Ascending aorta (tissue), 2 donors: ENCODE measurements around the gene CSNK2A2. TPM values are rescaled to one million over a fixed set of nuclear protein-coding genes. Genes with fewer than 3 reads are reported as not detected.

Source experiments
- DNase-seq, 2 donors: peaks; one replicate each; pipeline ENCODE4 v3.0.0-alpha.2; 2019; ENCODE audit warnings: low spot score in 2 of 2
- H3K27ac ChIP-seq, 2 donors: fragments of 200-600 bp; sonication (generic); one replicate each; pipeline ENCODE4 v1.5.1; 2016 to 2017; ENCODE audit warnings: mild to moderate bottlenecking in 1 of 2
- H3K27me3 ChIP-seq: fragments of 200-600 bp; sonication (generic); one replicate; pipeline ENCODE4 v1.5.1; 2017
- H3K36me3 ChIP-seq, 2 donors: fragments of 200-600 bp; sonication (generic); one replicate each; pipeline ENCODE4 v1.5.1; 2016
- H3K4me1 ChIP-seq, 2 donors: fragments of 200-600 bp; sonication (generic); one replicate each; pipeline ENCODE4 v1.5.1; 2016 to 2017; ENCODE audit warnings: mild to moderate bottlenecking in 1 of 2
- H3K4me3 ChIP-seq, 2 donors: fragments of 200-600 bp; sonication (generic); one replicate each; pipeline ENCODE4 v1.5.1; 2016 to 2017; ENCODE audit warnings: mild to moderate bottlenecking in 1 of 2
- H3K9me3 ChIP-seq, 2 donors: fragments of 200-600 bp; sonication (generic); one replicate each; pipeline ENCODE4 v1.5.1; 2016
- CTCF ChIP-seq, 3 experiments: fragments of 200-600 bp in 2 of 3; fragments of 450-650 bp in 1 of 3; sonication (generic) in 2 of 3; IDR thresholded peaks; one replicate each; pipeline ENCODE4 v1.5.1; 2016 to 2019; ENCODE audit warnings: antibody characterized with exemption in 3 of 3, mild to moderate bottlenecking in 1 of 3, moderate library complexity in 1 of 3
- intact Hi-C: fragments of 100-400 bp; cut with DNase I; formaldehyde crosslinking; loops from one replicate; pipeline ENCODE4 v1.15.1; 2023
- total RNA-seq: library from RNA; depleted of rRNA; stranded (reverse); fragments of >200 nt; gene quantifications from one replicate; pipeline ENCODE4 v1.1.0, GENCODE V29; 2016

The CSNK2A2 gene
- total RNA-seq, 1 donor from 2014 or later: 14.5 TPM

GRCh38 chr16:58109330-58109729 is 88.6 kb downstream of the CSNK2A2 start:
- H3K9me3 ChIP-seq: no peaks in the 10 kb centered on the region
- no peak overlapping the region for H3K4me3 ChIP-seq
- no peak for DNase-seq
- H3K4me1 ChIP-seq: no peaks in the 10 kb centered on the region
- no peaks in the 10 kb centered on the region for H3K27me3 ChIP-seq
- H3K36me3 ChIP-seq: peaks cover 17 to 24% of the 10 kb centered on the region in 2 donors
- no peak for TF ChIP-seq CTCF (IDR thresholded peaks at IDR 0.05)
- intact Hi-C loops: no loop called here
- no peak overlapping the region for H3K27ac ChIP-seq

Other genes starting within 250 kb of the CSNK2A2 start
- not detected for gene CNGB1, start 227.0 kb downstream of the CSNK2A2 start, total RNA-seq
- 17.5 TPM for gene ZNF319, start 197.4 kb downstream of the CSNK2A2 start, total RNA-seq
- 133 TPM for gene USB1, start 196.7 kb downstream of the CSNK2A2 start, total RNA-seq
- gene MMP15, start 172.4 kb downstream of the CSNK2A2 start, total RNA-seq: 14.9 TPM
- gene CFAP20, start 68.7 kb downstream of the CSNK2A2 start, total RNA-seq: 39.1 TPM
- gene PRSS54, start 96.9 kb upstream of the CSNK2A2 start, total RNA-seq: not detected
- gene GINS3, start 194.4 kb upstream of the CSNK2A2 start, total RNA-seq: 21.8 TPM